ENCODE results near the gene GEMIN7. TPM values are rescaled to one million over a fixed set of nuclear protein-coding genes. Genes with fewer than 3 reads are reported as not detected.

The GEMIN7 gene
- total and polyA plus RNA-seq, 4 donors = 18.7 to 29.0 (median 22.7) TPM

DNA sequence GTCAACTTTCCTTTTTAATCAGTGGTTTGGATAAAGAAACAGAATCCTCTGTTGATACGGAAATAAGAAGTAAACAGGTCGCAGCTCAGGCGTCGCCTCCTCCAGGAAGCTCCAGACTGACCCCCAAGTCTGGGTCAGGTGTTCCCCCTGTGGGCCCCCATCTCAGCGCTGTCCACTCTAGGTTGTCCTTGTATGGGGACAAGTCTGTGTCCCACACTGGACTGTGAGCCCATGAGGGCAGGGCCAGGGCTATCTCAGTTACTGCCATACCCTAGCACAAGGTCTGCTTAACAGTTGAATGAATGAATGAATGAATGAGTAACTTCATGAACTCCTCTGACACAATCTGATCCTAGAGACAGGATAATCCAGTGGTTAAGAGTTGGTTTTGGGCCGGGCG, 32.7 kb upstream of the GEMIN7 start:
- WGBS, 2 donors = 84 to 87% methylated on average over 7 of the region's 7 CpGs
- peaks cover 0 to 14% (median 6%) of the 10 kb centered on the region in 5 donors for H3K4me1 ChIP-seq (ENCODE audit: control insufficient read depth in 5 of 5, insufficient read depth in 5 of 5, low read length in 5 of 5)

DNA sequence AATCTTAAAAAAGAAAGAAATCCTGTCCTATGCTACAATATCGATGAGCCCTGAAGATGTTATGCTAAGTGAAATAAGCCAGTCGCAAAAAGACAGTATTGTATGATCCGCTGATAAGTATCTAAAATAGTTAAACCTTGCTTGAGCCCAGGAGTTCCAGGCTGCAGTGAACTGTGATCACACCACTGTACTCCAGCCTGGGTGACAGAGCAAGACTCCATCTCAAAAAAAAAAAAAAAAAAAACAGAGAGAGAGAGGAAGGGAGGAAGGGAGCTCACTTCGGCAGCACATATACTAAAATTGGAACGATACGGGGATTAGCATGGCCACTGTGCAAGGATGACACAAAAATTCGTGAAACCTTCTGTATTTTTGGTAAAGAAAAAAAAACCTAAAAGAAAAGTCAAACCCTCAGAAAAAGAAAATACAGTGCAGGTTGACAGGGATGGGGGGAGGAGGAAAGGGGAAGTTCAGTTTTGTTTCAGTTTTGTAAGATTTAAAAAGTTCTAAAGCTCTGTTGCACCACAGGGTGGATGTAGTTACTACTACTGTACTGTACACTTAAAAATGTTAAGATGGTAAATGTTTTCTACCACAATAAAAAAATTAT, 31.8 kb upstream of the GEMIN7 start:
- Histone ChIP-seq H3K27ac (ENCODE audit: low read depth in 1 of 2, low read length in 1 of 2) (no peak overlapping the region), H3K4me3 (no peak overlapping the region), H3K27me3 (ENCODE audit: control insufficient read depth in 3 of 3, insufficient read depth in 3 of 3, low read length in 2 of 3) (no peaks in the 10 kb centered on the region), H3K9me3 (ENCODE audit: control insufficient read depth in 4 of 4, insufficient read depth in 3 of 4, low read length in 3 of 4) (no peaks in the 10 kb centered on the region), H3K9ac (ENCODE audit: insufficient read depth in 1 of 2, low read length in 2 of 2) (no peak overlapping the region), H3K36me3 (ENCODE audit: control insufficient read depth in 4 of 4, insufficient read depth in 4 of 4, low read length in 4 of 4) (peaks cover 0 to 35% (median 15%) of the 10 kb centered on the region in 4 donors), H3K4me1 (ENCODE audit: control insufficient read depth in 5 of 5, insufficient read depth in 5 of 5, low read length in 5 of 5) (peaks cover 0 to 13% (median 6%) of the 10 kb centered on the region in 5 donors)
- WGBS, 2 donors = 64 to 70% methylated on average over 7 of the region's 7 CpGs
- DNase-seq = no peak
- no peak for ATAC-seq (ENCODE audit: insufficient read depth, low FRiP score)
- no peak for TF ChIP-seq CTCF (IDR thresholded peaks at IDR 0.05; ENCODE audit: control extremely low read depth, extremely low read depth)

More for the DNA sequence above, 32.7 kb upstream of the GEMIN7 start:
- TF ChIP-seq CTCF (IDR thresholded peaks at IDR 0.05; ENCODE audit: control extremely low read depth, extremely low read depth) = no peak
- no peaks in the 10 kb centered on the region for H3K9me3 ChIP-seq (ENCODE audit: control insufficient read depth in 4 of 4, insufficient read depth in 3 of 4, low read length in 3 of 4)
- H3K4me3 ChIP-seq = no peak overlapping the region
- ATAC-seq (ENCODE audit: insufficient read depth, low FRiP score) (no peak), DNase-seq (no peak)
- peaks cover 6 to 40% (median 15%) of the 10 kb centered on the region in 4 donors for H3K36me3 ChIP-seq (ENCODE audit: control insufficient read depth in 4 of 4, insufficient read depth in 4 of 4, low read length in 4 of 4)
- no peak overlapping the region for H3K9ac ChIP-seq (ENCODE audit: insufficient read depth in 1 of 2, low read length in 2 of 2)
- no peak overlapping the region for H3K27ac ChIP-seq (ENCODE audit: low read depth in 1 of 2, low read length in 1 of 2)
- no peaks in the 10 kb centered on the region for H3K27me3 ChIP-seq (ENCODE audit: control insufficient read depth in 3 of 3, insufficient read depth in 3 of 3, low read length in 2 of 3)

DNA sequence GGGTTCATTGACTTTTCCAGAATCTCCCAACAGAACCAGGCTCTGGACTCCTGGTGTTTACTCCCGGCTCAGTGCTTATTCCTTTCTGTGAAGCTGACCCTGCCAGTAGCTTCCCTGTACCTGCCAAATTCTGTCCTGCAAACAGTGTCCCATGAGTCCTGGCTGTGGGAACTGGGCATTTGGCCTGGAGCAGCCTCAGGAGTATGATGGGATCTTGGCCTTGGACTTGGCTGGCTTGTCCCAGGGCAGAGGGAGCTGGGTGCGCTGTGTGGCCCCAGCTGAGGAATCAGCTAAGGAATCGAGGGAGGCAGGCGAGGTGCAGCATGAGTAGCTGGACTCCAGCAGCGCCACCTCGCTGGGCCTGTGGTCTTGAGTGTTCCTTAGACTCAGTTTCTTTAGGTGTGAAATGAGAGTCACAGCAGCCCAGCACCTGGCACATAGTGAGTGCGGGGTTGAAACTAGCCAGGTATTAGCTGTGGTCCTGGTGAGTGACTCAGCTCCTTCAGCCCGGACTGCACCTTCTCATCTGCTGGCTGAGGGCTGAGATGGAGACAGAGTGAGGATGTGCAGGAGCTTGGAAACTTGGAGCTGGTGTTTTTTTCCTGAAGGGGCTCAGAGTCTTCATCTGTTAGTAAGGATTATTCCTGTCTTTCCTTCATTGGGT, 29.9 kb upstream of the GEMIN7 start:
- ATAC-seq (ENCODE audit: insufficient read depth, low FRiP score) = no peak
- peaks cover 8 to 42% (median 19%) of the 10 kb centered on the region in 4 donors for H3K36me3 ChIP-seq (ENCODE audit: control insufficient read depth in 4 of 4, insufficient read depth in 4 of 4, low read length in 4 of 4)
- DNase-seq = no peak
- TF ChIP-seq CTCF (IDR thresholded peaks at IDR 0.05; ENCODE audit: control extremely low read depth, extremely low read depth) = no peak
- no peak overlapping the region for H3K27ac ChIP-seq (ENCODE audit: low read depth in 1 of 2, low read length in 1 of 2)
- H3K4me3 ChIP-seq = no peak overlapping the region
- H3K27me3 ChIP-seq (ENCODE audit: control insufficient read depth in 3 of 3, insufficient read depth in 3 of 3, low read length in 2 of 3) = no peaks in the 10 kb centered on the region
- H3K4me1 ChIP-seq (ENCODE audit: control insufficient read depth in 5 of 5, insufficient read depth in 5 of 5, low read length in 5 of 5) = peaks cover 0 to 13% (median 6%) of the 10 kb centered on the region in 5 donors
- 87 to 92% methylated on average over 8 of the region's 8 CpGs for WGBS, 2 donors
- H3K9me3 ChIP-seq (ENCODE audit: control insufficient read depth in 4 of 4, insufficient read depth in 3 of 4, low read length in 3 of 4) = no peaks in the 10 kb centered on the region
- H3K9ac ChIP-seq (ENCODE audit: insufficient read depth in 1 of 2, low read length in 2 of 2) = no peak overlapping the region

All from lung (tissue), 12 donors.